ENCODE data around the gene VWC2. TPM values are rescaled to one million over a fixed set of nuclear protein-coding genes. Genes with fewer than 3 reads are reported as not detected.

The VWC2 gene
- total RNA-seq, 1 donor from 2014 or later: 7.9 TPM

- H3K27ac ChIP-seq (replicated peaks): no peak overlapping the region
- no peak for TF ChIP-seq CTCF (IDR thresholded peaks at IDR 0.05; ENCODE audit: borderline replicate concordance)
- no peaks in the 10 kb centered on the region for H3K27me3 ChIP-seq (ENCODE audit: low read depth)
- DNase-seq: no peak
- no peak overlapping the region for H3K4me3 ChIP-seq
- H3K9me3 ChIP-seq (replicated peaks): peaks cover under 1% of the 10 kb centered on the region
- H3K4me1 ChIP-seq: peaks cover 22% of the 10 kb centered on the region
- no peaks in the 10 kb centered on the region for H3K36me3 ChIP-seq
- intact Hi-C loops (cut with micrococcal nuclease): no loop called here
These were observed 102.8 kb downstream of the VWC2 start for GRCh38 chr7:49876202-49876601.

- no peak for TF ChIP-seq CTCF (IDR thresholded peaks at IDR 0.05; ENCODE audit: borderline replicate concordance)
- intact Hi-C loops (cut with micrococcal nuclease): no loop called here
- no peak for DNase-seq
- Histone ChIP-seq H3K27me3 (ENCODE audit: low read depth) (no peaks in the 10 kb centered on the region), H3K9me3 (replicated peaks) (no peaks in the 10 kb centered on the region), H3K36me3 (no peaks in the 10 kb centered on the region), H3K4me1 (peaks cover 30% of the 10 kb centered on the region), H3K4me3 (no peak overlapping the region), H3K27ac (replicated peaks) (no peak overlapping the region)
These were observed 104.7 kb downstream of the VWC2 start for GRCh38 chr7:49878089-49878488.

DNA sequence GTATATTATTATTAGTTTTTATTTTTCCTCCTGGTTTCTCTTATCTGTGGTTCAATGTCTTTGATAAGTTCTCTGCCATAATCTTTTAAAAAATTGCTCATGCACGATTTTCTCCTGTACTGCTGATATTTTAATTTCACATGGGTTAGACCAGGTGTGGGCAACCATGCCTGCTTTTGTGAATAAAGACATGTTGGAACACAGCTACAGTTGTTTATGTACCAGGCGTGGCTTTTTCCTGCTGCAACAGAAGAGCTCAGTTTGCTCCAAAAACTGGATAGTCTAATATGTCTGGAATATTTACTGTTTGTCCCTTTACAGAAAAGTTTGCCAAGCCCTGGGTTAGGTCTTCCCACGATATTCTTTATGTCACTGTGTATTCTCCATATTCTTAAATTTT is 105.2 kb downstream of the VWC2 start:
- Histone ChIP-seq H3K9me3 (replicated peaks) (no peaks in the 10 kb centered on the region), H3K27me3 (ENCODE audit: low read depth) (no peaks in the 10 kb centered on the region), H3K36me3 (no peaks in the 10 kb centered on the region), H3K4me3 (no peak overlapping the region), H3K4me1 (peaks cover 30% of the 10 kb centered on the region), H3K27ac (replicated peaks) (no peak overlapping the region)
- no peak for TF ChIP-seq CTCF (IDR thresholded peaks at IDR 0.05; ENCODE audit: borderline replicate concordance)
- no peak for DNase-seq
- intact Hi-C loops (cut with micrococcal nuclease): no loop called here

DNA sequence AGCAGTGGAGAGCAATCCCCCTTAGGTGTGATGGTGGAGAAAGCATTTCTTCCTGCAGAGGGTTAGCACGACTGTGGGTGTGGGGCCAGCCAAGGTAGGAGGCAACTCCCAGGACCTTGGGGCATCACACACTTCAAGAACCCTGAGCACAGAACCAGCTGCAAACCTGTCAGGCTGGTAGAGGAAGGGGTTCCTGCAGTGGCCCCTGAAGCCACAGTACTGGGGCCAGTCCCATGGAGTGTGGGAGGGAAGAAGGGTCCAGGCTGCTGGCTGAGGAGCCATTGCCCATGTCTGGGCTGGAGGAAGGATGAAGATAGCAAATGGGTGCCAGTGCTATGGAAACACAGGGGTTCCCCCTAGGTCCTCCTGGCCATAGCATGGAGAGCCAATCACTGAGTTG is 110.5 kb downstream of the VWC2 start:
- peaks cover 13% of the 10 kb centered on the region for H3K4me1 ChIP-seq

GRCh38 chr7:49885593-49886285 is 112.3 kb downstream of the VWC2 start:
- Histone ChIP-seq H3K27me3 (ENCODE audit: low read depth) (no peaks in the 10 kb centered on the region), H3K27ac (replicated peaks) (no peak overlapping the region), H3K36me3 (no peaks in the 10 kb centered on the region), H3K4me1 (peaks cover 8% of the 10 kb centered on the region), H3K4me3 (no peak overlapping the region), H3K9me3 (replicated peaks) (no peaks in the 10 kb centered on the region)
- intact Hi-C loops (cut with micrococcal nuclease): no loop called here
- TF ChIP-seq CTCF (IDR thresholded peaks at IDR 0.05; ENCODE audit: borderline replicate concordance): no peak
- no peak for DNase-seq

More for the DNA sequence above, 110.5 kb downstream of the VWC2 start:
- no peak for TF ChIP-seq CTCF (IDR thresholded peaks at IDR 0.05; ENCODE audit: borderline replicate concordance)
- DNase-seq: no peak
- Histone ChIP-seq H3K27me3 (ENCODE audit: low read depth) (no peaks in the 10 kb centered on the region), H3K4me3 (no peak overlapping the region), H3K36me3 (no peaks in the 10 kb centered on the region), H3K27ac (replicated peaks) (no peak overlapping the region), H3K9me3 (replicated peaks) (no peaks in the 10 kb centered on the region)
- intact Hi-C loops (cut with micrococcal nuclease): no loop called here
